Dermis microvascular lymphatic vessel endothelial cell (primary cell): ENCODE results near the gene RCAN2. TPM values are rescaled to one million over a fixed set of nuclear protein-coding genes. Genes with fewer than 3 reads are reported as not detected.

ENCODE experiments used
- total RNA-seq: library from RNA; depleted of rRNA; stranded (reverse); fragments of >200 nt; gene quantifications from 2 replicates; pipeline ENCODE4 v1.2.1, GENCODE V29; 2014

The RCAN2 gene
- total RNA-seq, 1 donor from 2014 or later: 0.26 TPM

Other genes with a start within 250 kb of the RCAN2 start
- 0.25 and 0.26 TPM in 2 replicates for gene CYP39A1, start 161.4 kb upstream of the RCAN2 start, total RNA-seq
- 0.26 and 0.51 TPM in 2 replicates for gene SLC25A27, start 161.5 kb upstream of the RCAN2 start, total RNA-seq
- under 0.01 TPM in 2 replicates for gene TDRD6, start 196.4 kb upstream of the RCAN2 start, total RNA-seq
- gene PLA2G7, start 243.9 kb upstream of the RCAN2 start, total RNA-seq: under 0.01 TPM in 1 of 2 replicates, not detected in the other